ENCODE data around the gene MTG2. TPM values are rescaled to one million over a fixed set of nuclear protein-coding genes. Genes with fewer than 3 reads are reported as not detected.
A peak's percentile ranks its signal among the peaks of the same experiment; 100 is the strongest.
"Not testable (repeated sequence)": the region's sequence is repeated elsewhere in the genome, so short reads cannot be mapped to it uniquely, and the experiment has no call there.

MTG2 gene
- total RNA-seq, 1 donor from 2014 or later = 45.4 TPM

GRCh38 chr20:62148383-62148782 is 34.4 kb upstream of the MTG2 start:
- H3K27me3 Mint-ChIP-seq (ENCODE audit: insufficient read depth); H3K4me3 Mint-ChIP-seq; H3K27ac Mint-ChIP-seq; H3K9me3 Mint-ChIP-seq; DNase-seq (ENCODE audit: low spot score): not testable (repeated sequence)
- Mint-ChIP-seq H3K36me3 (ENCODE audit: low read depth) (peaks cover 16% of the 10 kb centered on the region), H3K4me1 (ENCODE audit: low read depth) (peaks cover 21% of the 10 kb centered on the region)
- intact Hi-C loops (cut with micrococcal nuclease) = loop anchor here (5.0 kb wide), 1 partner anchor 474 kb away; no protein-coding TSS in a partner anchor

- H3K27ac Mint-ChIP-seq = no peak overlapping the region
- intact Hi-C loops (cut with micrococcal nuclease) = loop anchor here (5.0 kb wide), 1 partner anchor 473 kb away; no protein-coding TSS in a partner anchor
These were observed 33.9 kb upstream of the MTG2 start for GRCh38 chr20:62148908-62149314.

GRCh38 chr20:62149532-62150309 is 33.1 kb upstream of the MTG2 start:
- H3K27ac Mint-ChIP-seq = no peak overlapping the region
- H3K4me1 Mint-ChIP-seq (ENCODE audit: low read depth) = peaks cover 17% of the 10 kb centered on the region
- DNase-seq (ENCODE audit: low spot score) = no peak
- intact Hi-C loops (cut with micrococcal nuclease) = loop anchor here (5.0 kb wide), 1 partner anchor 473 kb away; no protein-coding TSS in a partner anchor
- no peaks in the 10 kb centered on the region for H3K27me3 Mint-ChIP-seq (ENCODE audit: insufficient read depth)
- H3K4me3 Mint-ChIP-seq = no peak overlapping the region
- peaks cover 28% of the 10 kb centered on the region for H3K36me3 Mint-ChIP-seq (ENCODE audit: low read depth)
- peaks cover 18% of the 10 kb centered on the region for H3K9me3 Mint-ChIP-seq

More at GRCh38 chr20:62148908-62149314, 33.9 kb upstream of the MTG2 start:
- Mint-ChIP-seq H3K27me3 (ENCODE audit: insufficient read depth) (no peaks in the 10 kb centered on the region), H3K36me3 (ENCODE audit: low read depth) (peaks cover 21% of the 10 kb centered on the region), H3K9me3 (peaks cover 15% of the 10 kb centered on the region), H3K4me3 (no peak overlapping the region), H3K4me1 (ENCODE audit: low read depth) (peaks cover 21% of the 10 kb centered on the region)
- no peak for DNase-seq (ENCODE audit: low spot score)

GRCh38 chr20:62150310-62150575 is 32.6 kb upstream of the MTG2 start:
- intact Hi-C loops (cut with micrococcal nuclease) = no loop called here
- peaks cover 30% of the 10 kb centered on the region for H3K36me3 Mint-ChIP-seq (ENCODE audit: low read depth)
- no peak overlapping the region for H3K4me3 Mint-ChIP-seq
- DNase-seq (ENCODE audit: low spot score) = no peak
- no peak overlapping the region for H3K27ac Mint-ChIP-seq
- H3K4me1 Mint-ChIP-seq (ENCODE audit: low read depth) = peaks cover 12% of the 10 kb centered on the region
- H3K9me3 Mint-ChIP-seq = peaks cover 18% of the 10 kb centered on the region
- no peaks in the 10 kb centered on the region for H3K27me3 Mint-ChIP-seq (ENCODE audit: insufficient read depth)

GRCh38 chr20:62151225-62151624 is 31.6 kb upstream of the MTG2 start:
- Mint-ChIP-seq H3K9me3 (peaks cover 18% of the 10 kb centered on the region), H3K27me3 (ENCODE audit: insufficient read depth) (no peaks in the 10 kb centered on the region), H3K27ac (no peak overlapping the region), H3K4me1 (ENCODE audit: low read depth) (peaks cover 7% of the 10 kb centered on the region), H3K4me3 (no peak overlapping the region), H3K36me3 (ENCODE audit: low read depth) (peaks cover 33% of the 10 kb centered on the region)
- intact Hi-C loops (cut with micrococcal nuclease) = no loop called here
- no peak for DNase-seq (ENCODE audit: low spot score)

GRCh38 chr20:62151835-62152364 is 30.9 kb upstream of the MTG2 start:
- no peak overlapping the region for H3K27ac Mint-ChIP-seq
- intact Hi-C loops (cut with micrococcal nuclease) = no loop called here
- H3K4me1 Mint-ChIP-seq (ENCODE audit: low read depth) = peaks cover 7% of the 10 kb centered on the region
- H3K4me3 Mint-ChIP-seq = no peak overlapping the region
- no peaks in the 10 kb centered on the region for H3K27me3 Mint-ChIP-seq (ENCODE audit: insufficient read depth)
- peaks cover 33% of the 10 kb centered on the region for H3K36me3 Mint-ChIP-seq (ENCODE audit: low read depth)
- H3K9me3 Mint-ChIP-seq = peaks cover 18% of the 10 kb centered on the region
- DNase-seq (ENCODE audit: low spot score) = no peak

- H3K27ac Mint-ChIP-seq = no peak overlapping the region
- intact Hi-C loops (cut with micrococcal nuclease) = loop anchor here (2.0 kb wide), 2 partner anchors 13 to 27 kb away; partner anchors contain the start of genes MTG2, PSMA7 and SS18L1
- peaks cover 35% of the 10 kb centered on the region for H3K36me3 Mint-ChIP-seq (ENCODE audit: low read depth)
- peaks cover 19% of the 10 kb centered on the region for H3K4me1 Mint-ChIP-seq (ENCODE audit: low read depth)
- no peak overlapping the region for H3K4me3 Mint-ChIP-seq
- peaks cover 2% of the 10 kb centered on the region for H3K27me3 Mint-ChIP-seq (ENCODE audit: insufficient read depth)
- H3K9me3 Mint-ChIP-seq = peaks cover 18% of the 10 kb centered on the region
- DNase-seq (ENCODE audit: low spot score) = no peak
These were observed 27.2 kb upstream of the MTG2 start for GRCh38 chr20:62155428-62156253.

- Mint-ChIP-seq H3K27ac (no peak overlapping the region), H3K36me3 (ENCODE audit: low read depth) (peaks cover 35% of the 10 kb centered on the region), H3K27me3 (ENCODE audit: insufficient read depth) (peaks cover 2% of the 10 kb centered on the region), H3K9me3 (peaks cover 18% of the 10 kb centered on the region), H3K4me1 (ENCODE audit: low read depth) (peaks cover 19% of the 10 kb centered on the region), H3K4me3 (no peak overlapping the region)
- intact Hi-C loops (cut with micrococcal nuclease) = loop anchor here (2.0 kb wide), 2 partner anchors 13 to 27 kb away; partner anchors contain the start of genes MTG2, PSMA7 and SS18L1
- DNase-seq (ENCODE audit: low spot score) = no peak
These were observed 26.6 kb upstream of the MTG2 start for GRCh38 chr20:62156254-62156556.

- H3K4me3 Mint-ChIP-seq = no peak overlapping the region
- H3K27ac Mint-ChIP-seq = no peak overlapping the region
- peaks cover 19% of the 10 kb centered on the region for H3K4me1 Mint-ChIP-seq (ENCODE audit: low read depth)
- peaks cover 2% of the 10 kb centered on the region for H3K27me3 Mint-ChIP-seq (ENCODE audit: insufficient read depth)
- peak; percentile 61 for DNase-seq (ENCODE audit: low spot score)
- H3K36me3 Mint-ChIP-seq (ENCODE audit: low read depth) = peaks cover 36% of the 10 kb centered on the region
- H3K9me3 Mint-ChIP-seq = peaks cover 18% of the 10 kb centered on the region
- intact Hi-C loops (cut with micrococcal nuclease) = loop anchor here (1.0 to 2.0 kb wide), 3 partner anchors 14 to 146 kb away; partner anchors contain the start of genes MTG2, PSMA7 and SS18L1
These were observed 26.0 kb upstream of the MTG2 start for GRCh38 chr20:62156592-62157386.

- H3K9me3 Mint-ChIP-seq = peaks cover 14% of the 10 kb centered on the region
- intact Hi-C loops (cut with micrococcal nuclease) = loop anchor here (1.0 to 2.0 kb wide), 3 partner anchors 15 to 147 kb away; partner anchors contain the start of genes MTG2, PSMA7 and SS18L1
- no peak overlapping the region for H3K27ac Mint-ChIP-seq
- peaks cover 16% of the 10 kb centered on the region for H3K4me1 Mint-ChIP-seq (ENCODE audit: low read depth)
- H3K4me3 Mint-ChIP-seq = no peak overlapping the region
- peaks cover 33% of the 10 kb centered on the region for H3K36me3 Mint-ChIP-seq (ENCODE audit: low read depth)
- DNase-seq (ENCODE audit: low spot score) = no peak
- peaks cover 2% of the 10 kb centered on the region for H3K27me3 Mint-ChIP-seq (ENCODE audit: insufficient read depth)
These were observed 25.3 kb upstream of the MTG2 start for GRCh38 chr20:62157387-62158087.

- Mint-ChIP-seq H3K4me3 (no peak overlapping the region), H3K27ac (no peak overlapping the region), H3K36me3 (ENCODE audit: low read depth) (peaks cover 28% of the 10 kb centered on the region), H3K4me1 (ENCODE audit: low read depth) (peaks cover 12% of the 10 kb centered on the region), H3K9me3 (peaks cover 9% of the 10 kb centered on the region), H3K27me3 (ENCODE audit: insufficient read depth) (peaks cover 2% of the 10 kb centered on the region)
- DNase-seq (ENCODE audit: low spot score) = no peak
- intact Hi-C loops (cut with micrococcal nuclease) = no loop called here
These were observed 24.8 kb upstream of the MTG2 start for GRCh38 chr20:62158088-62158400.

GRCh38 chr20:62158541-62158940 is 24.3 kb upstream of the MTG2 start:
- Mint-ChIP-seq H3K9me3 (peaks cover 7% of the 10 kb centered on the region), H3K4me3 (no peak overlapping the region), H3K27ac (no peak overlapping the region), H3K4me1 (ENCODE audit: low read depth) (peaks cover 12% of the 10 kb centered on the region), H3K27me3 (ENCODE audit: insufficient read depth) (peaks cover 2% of the 10 kb centered on the region), H3K36me3 (ENCODE audit: low read depth) (peaks cover 24% of the 10 kb centered on the region)
- intact Hi-C loops (cut with micrococcal nuclease) = no loop called here
- no peak for DNase-seq (ENCODE audit: low spot score)
